HEK293 (cell line): ENCODE data around the gene PRM3.
A peak's percentile ranks its signal among the peaks of the same experiment; 100 is the strongest.

Source experiments
- CTCF ChIA-PET: fragments of 350-600 bp; formaldehyde crosslinking; extraction: SDS; loops from one replicate; lab custom pipeline; 2021; ENCODE audit warnings: antibody characterized with exemption; lab: Yijun Ruan, JAX
- POLR2A ChIA-PET: fragments of 300-600 bp; formaldehyde crosslinking; extraction: SDS; loops from one replicate; lab custom pipeline; 2020; ENCODE audit warnings: antibody characterized with exemption, inconsistent platforms; lab: Yijun Ruan, JAX
- H3K27ac ChIP-seq: fragments of 200-500 bp; sonication (Bioruptor generic); 2 replicates; pipeline ENCODE4 v1.5.1; 2014; ENCODE audit warnings: low read depth, low read length, control low read depth, inconsistent platforms; ENCODE audit errors: extremely low read depth
- H3K36me3 ChIP-seq, 2 experiments: fragments of 200-500 bp in 1 of 2; sonication (Bioruptor generic) in 1 of 2; 1 replicate in 1 of 2; 2 replicates in 1 of 2; pipeline ENCODE4 v1.5.1; 2014 to 2017; ENCODE audit warnings: inconsistent platforms in 2 of 2, low read length in 2 of 2; ENCODE audit not compliant: control insufficient read depth in 2 of 2, insufficient read depth in 1 of 2
- H3K4me1 ChIP-seq: fragments of 200-500 bp; sonication (Bioruptor generic); 2 replicates; pipeline ENCODE4 v1.5.1; 2014; ENCODE audit warnings: mild to moderate bottlenecking, low read length, inconsistent platforms; ENCODE audit not compliant: control insufficient read depth, insufficient read depth
- H3K4me3 ChIP-seq: 2 replicates; pipeline ENCODE4 v1.5.1; 2011; ENCODE audit warnings: low read depth, mild to moderate bottlenecking, control low read depth, low read length, moderate library complexity
- H3K9me3 ChIP-seq: fragments of 200-500 bp; sonication (Bioruptor generic); 2 replicates; pipeline ENCODE4 v1.5.1; 2014; ENCODE audit warnings: low read depth, low read length, inconsistent platforms; ENCODE audit not compliant: control insufficient read depth, insufficient read depth
- ATF2 ChIP-seq: fragments of 450-650 bp; formaldehyde crosslinking; IDR thresholded peaks from 2 replicates; pipeline ENCODE4 v1.5.1; 2016; ENCODE audit warnings: missing biosample characterization, missing genetic modification characterization, low read depth
- BCL11A ChIP-seq: fragments of 450-650 bp; formaldehyde crosslinking; IDR thresholded peaks from 2 replicates; pipeline ENCODE4 v1.5.1; 2016; ENCODE audit warnings: low read depth, missing biosample characterization, missing genetic modification characterization
- EGR2 ChIP-seq: fragments of 450-650 bp; formaldehyde crosslinking; IDR thresholded peaks from 2 replicates; pipeline ENCODE4 v1.5.1; 2016; ENCODE audit warnings: low read depth, missing biosample characterization, missing genetic modification characterization
- GLIS1 ChIP-seq: fragments of 450-650 bp; formaldehyde crosslinking; IDR thresholded peaks from 2 replicates; pipeline ENCODE4 v1.5.1; 2016; ENCODE audit warnings: missing biosample characterization, missing genetic modification characterization
- KLF10 ChIP-seq: fragments of 450-650 bp; IDR thresholded peaks from 2 replicates; pipeline ENCODE4 v1.5.1; 2018; ENCODE audit warnings: missing biosample characterization, mild to moderate bottlenecking, missing genetic modification characterization
- PRDM2 ChIP-seq: fragments of 450-650 bp; formaldehyde crosslinking; IDR thresholded peaks from 2 replicates; pipeline ENCODE4 v1.5.1; 2016; ENCODE audit warnings: missing biosample characterization, missing genetic modification characterization, borderline replicate concordance
- SP2 ChIP-seq: fragments of 450-650 bp; formaldehyde crosslinking; IDR thresholded peaks from 2 replicates; pipeline ENCODE4 v1.5.1; 2016; ENCODE audit warnings: missing biosample characterization, missing genetic modification characterization
- YY2 ChIP-seq: fragments of 450-650 bp; formaldehyde crosslinking; IDR thresholded peaks from 2 replicates; pipeline ENCODE4 v1.5.1; 2016; ENCODE audit warnings: missing biosample characterization, missing genetic modification characterization
- ZBTB20 ChIP-seq: fragments of 450-650 bp; formaldehyde crosslinking; IDR thresholded peaks from 2 replicates; pipeline ENCODE4 v1.5.1; 2016; ENCODE audit warnings: missing biosample characterization, missing genetic modification characterization
- ZFP37 ChIP-seq: fragments of 450-650 bp; formaldehyde crosslinking; IDR thresholded peaks from 2 replicates; pipeline ENCODE4 v1.5.1; 2016; ENCODE audit warnings: missing biosample characterization, missing genetic modification characterization
- ZFP41 ChIP-seq: fragments of 450-650 bp; formaldehyde crosslinking; IDR thresholded peaks from 2 replicates; pipeline ENCODE4 v1.5.1; 2016; ENCODE audit warnings: missing biosample characterization, missing genetic modification characterization, borderline replicate concordance
- ZNF140 ChIP-seq: fragments of 450-650 bp; formaldehyde crosslinking; IDR thresholded peaks from 2 replicates; pipeline ENCODE4 v1.5.1; 2016; ENCODE audit warnings: missing biosample characterization, missing genetic modification characterization
- ZNF146 ChIP-seq: fragments of 450-650 bp; formaldehyde crosslinking; IDR thresholded peaks from 2 replicates; pipeline ENCODE4 v1.5.1; 2016; ENCODE audit warnings: missing biosample characterization, missing genetic modification characterization
- ZNF184 ChIP-seq: fragments of 450-650 bp; IDR thresholded peaks from 2 replicates; pipeline ENCODE4 v1.5.1; 2018; ENCODE audit warnings: missing biosample characterization, mild to moderate bottlenecking, missing genetic modification characterization
- ZNF221 ChIP-seq: fragments of 450-650 bp; formaldehyde crosslinking; IDR thresholded peaks from 2 replicates; pipeline ENCODE4 v1.5.1; 2017; ENCODE audit warnings: missing biosample characterization, missing genetic modification characterization, borderline replicate concordance
- ZNF48 ChIP-seq: fragments of 450-650 bp; formaldehyde crosslinking; IDR thresholded peaks from 2 replicates; pipeline ENCODE4 v1.5.1; 2016; ENCODE audit warnings: missing biosample characterization, missing genetic modification characterization
- ZNF518A ChIP-seq: fragments of 450-650 bp; formaldehyde crosslinking; conservative IDR thresholded peaks from 2 replicates; pipeline ENCODE4 v1.5.1; 2016; ENCODE audit warnings: low read depth, missing biosample characterization, missing genetic modification characterization
- ZNF530 ChIP-seq: fragments of 450-650 bp; formaldehyde crosslinking; IDR thresholded peaks from 2 replicates; pipeline ENCODE4 v1.5.1; 2016; ENCODE audit warnings: low read depth, missing biosample characterization, missing genetic modification characterization
- ZNF571 ChIP-seq: fragments of 450-650 bp; formaldehyde crosslinking; IDR thresholded peaks from 2 replicates; pipeline ENCODE4 v1.5.0; 2017; ENCODE audit warnings: missing biosample characterization, missing genetic modification characterization
- ZNF596 ChIP-seq: fragments of 450-650 bp; IDR thresholded peaks from 2 replicates; pipeline ENCODE4 v1.5.0; 2018; ENCODE audit warnings: missing biosample characterization, mild to moderate bottlenecking, missing genetic modification characterization, moderate library complexity
- ZNF626 ChIP-seq: fragments of 450-650 bp; sonication (Bioruptor Pico); formaldehyde crosslinking; IDR thresholded peaks from 2 replicates; pipeline ENCODE4 v1.5.1; 2018; ENCODE audit warnings: missing biosample characterization, missing genetic modification characterization, inconsistent platforms
- ZNF629 ChIP-seq: fragments of 450-650 bp; formaldehyde crosslinking; IDR thresholded peaks from 2 replicates; pipeline ENCODE4 v1.5.1; 2017; ENCODE audit warnings: missing biosample characterization, missing genetic modification characterization
- ZNF830 ChIP-seq: fragments of 450-650 bp; IDR thresholded peaks from 2 replicates; pipeline ENCODE4 v1.5.0; 2018; ENCODE audit warnings: missing biosample characterization, missing genetic modification characterization, low read depth, mild to moderate bottlenecking, moderate library complexity
- TF ChIP-seq, protein P1 (sequence below): fragments of 450-650 bp; formaldehyde crosslinking; IDR thresholded peaks from 2 replicates; pipeline ENCODE4 v1.5.1; 2017; ENCODE audit warnings: missing biosample characterization, missing genetic modification characterization

The PRM3 gene

GRCh38 chr16:11315510-11315909 is 42.1 kb upstream of the PRM3 start:
- no peaks in the 10 kb centered on the region for H3K9me3 ChIP-seq
- H3K27ac ChIP-seq: no peak overlapping the region
- ChIA-PET CTCF (interaction anchor here (0.6 to 0.7 kb wide), 2 partner anchors 111 to 448 kb away, joined by 3 read pairs; no protein-coding TSS in a partner anchor), POLR2A (interaction anchor here (0.7 kb wide), 1 partner anchor 56 kb away, joined by 3 read pairs; no protein-coding TSS in a partner anchor)
- H3K4me1 ChIP-seq: no peaks in the 10 kb centered on the region
- H3K4me3 ChIP-seq: no peak overlapping the region
- no peaks in the 10 kb centered on the region for H3K36me3 ChIP-seq
- TF ChIP-seq KLF10 (tag by site-specific recombination) (no peak), ZNF626 (no peak), ZNF48 (tag by site-specific recombination) (no peak), ZNF221 (tag by site-specific recombination) (no peak), ZFP41 (tag by site-specific recombination) (no peak), ZNF518A (no peak), ZNF530 (no peak), EGR2 (peak; percentile 85), ZNF571 (no peak), ZNF830 (no peak), ATF2 (no peak), ZNF184 (tag by site-specific recombination) (no peak), ZFP37 (tag by site-specific recombination) (no peak), GLIS1 (peak; percentile 14; the same call in 1 of the 2 replicates), PRDM2 (tag by site-specific recombination) (no peak), YY2 (tag by site-specific recombination) (no peak), ZNF140 (no peak), ZNF629 (tag by site-specific recombination) (no peak), ZNF596 (no peak), ZNF146 (tag by site-specific recombination) (no peak), ZBTB20 (no peak), SP2 (tag by site-specific recombination) (no peak), BCL11A (no peak)
- TF ChIP-seq, protein P1, sequence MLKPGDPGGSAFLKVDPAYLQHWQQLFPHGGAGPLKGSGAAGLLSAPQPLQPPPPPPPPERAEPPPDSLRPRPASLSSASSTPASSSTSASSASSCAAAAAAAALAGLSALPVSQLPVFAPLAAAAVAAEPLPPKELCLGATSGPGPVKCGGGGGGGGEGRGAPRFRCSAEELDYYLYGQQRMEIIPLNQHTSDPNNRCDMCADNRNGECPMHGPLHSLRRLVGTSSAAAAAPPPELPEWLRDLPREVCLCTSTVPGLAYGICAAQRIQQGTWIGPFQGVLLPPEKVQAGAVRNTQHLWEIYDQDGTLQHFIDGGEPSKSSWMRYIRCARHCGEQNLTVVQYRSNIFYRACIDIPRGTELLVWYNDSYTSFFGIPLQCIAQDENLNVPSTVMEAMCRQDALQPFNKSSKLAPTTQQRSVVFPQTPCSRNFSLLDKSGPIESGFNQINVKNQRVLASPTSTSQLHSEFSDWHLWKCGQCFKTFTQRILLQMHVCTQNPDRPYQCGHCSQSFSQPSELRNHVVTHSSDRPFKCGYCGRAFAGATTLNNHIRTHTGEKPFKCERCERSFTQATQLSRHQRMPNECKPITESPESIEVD (tag by site-specific recombination): no peak
